HG02884 (cell line): ENCODE results near the gene PUS7L.
"Not testable (repeated sequence)": the region's sequence is repeated elsewhere in the genome, so short reads cannot be mapped to it uniquely, and the experiment has no call there.

ENCODE experiments used
- ATAC-seq: cut with Tn5 transposase; IDR thresholded peaks from one replicate; pipeline ENCODE4 v1.9.1; 2021; ENCODE audit warnings: mild to moderate bottlenecking, moderate library complexity; ENCODE audit not compliant: unreplicated experiment

Gene PUS7L

GRCh38 chr12:43751360-43751759, 7.2 kb downstream of the PUS7L start:
- not testable (repeated sequence) for ATAC-seq

- no peak for ATAC-seq
These were observed 7.8 kb downstream of the PUS7L start for GRCh38 chr12:43750814-43751213.

- ATAC-seq: no peak
These were observed 9.6 kb downstream of the PUS7L start for GRCh38 chr12:43749016-43749415.

GRCh38 chr12:43744826-43745225, 13.8 kb downstream of the PUS7L start:
- ATAC-seq: no peak

- ATAC-seq: no peak
These were observed 16.5 kb downstream of the PUS7L start for GRCh38 chr12:43742106-43742505.

GRCh38 chr12:43740511-43741100, 18.0 kb downstream of the PUS7L start:
- ATAC-seq: peak; percentile 80

GRCh38 chr12:43737646-43738045, 20.9 kb downstream of the PUS7L start:
- ATAC-seq: no peak

- ATAC-seq: no peak
These were observed 21.6 kb downstream of the PUS7L start for GRCh38 chr12:43736927-43737440.

GRCh38 chr12:43733687-43734086, 24.9 kb downstream of the PUS7L start:
- no peak for ATAC-seq

- no peak for ATAC-seq
These were observed 28.3 kb downstream of the PUS7L start for GRCh38 chr12:43730283-43730682.

GRCh38 chr12:43728698-43729097, 29.9 kb downstream of the PUS7L start:
- ATAC-seq: no peak

GRCh38 chr12:43728117-43728516, 30.5 kb downstream of the PUS7L start:
- ATAC-seq: no peak

GRCh38 chr12:43723134-43723533, 35.5 kb downstream of the PUS7L start:
- no peak for ATAC-seq

GRCh38 chr12:43722621-43723020, 36.0 kb downstream of the PUS7L start:
- ATAC-seq: no peak

- no peak for ATAC-seq
These were observed 47.2 kb downstream of the PUS7L start for GRCh38 chr12:43711348-43711747.

- not testable (repeated sequence) for ATAC-seq
These were observed 54.8 kb downstream of the PUS7L start for GRCh38 chr12:43703772-43704171.

- not testable (repeated sequence) for ATAC-seq
These were observed 57.4 kb downstream of the PUS7L start for GRCh38 chr12:43701194-43701593.

- no peak for ATAC-seq
These were observed 62.4 kb downstream of the PUS7L start for GRCh38 chr12:43696154-43696553.

GRCh38 chr12:43694879-43695278, 63.7 kb downstream of the PUS7L start:
- ATAC-seq: no peak

- no peak for ATAC-seq
These were observed 66.5 kb downstream of the PUS7L start for GRCh38 chr12:43692064-43692463.

- ATAC-seq: not testable (repeated sequence)
These were observed 73.1 kb downstream of the PUS7L start for GRCh38 chr12:43685491-43685890.

GRCh38 chr12:43676183-43676813, 82.3 kb downstream of the PUS7L start:
- ATAC-seq: peak; percentile 97
